ENCODE measurements around the gene DNAAF9.

The DNAAF9 gene

DNA sequence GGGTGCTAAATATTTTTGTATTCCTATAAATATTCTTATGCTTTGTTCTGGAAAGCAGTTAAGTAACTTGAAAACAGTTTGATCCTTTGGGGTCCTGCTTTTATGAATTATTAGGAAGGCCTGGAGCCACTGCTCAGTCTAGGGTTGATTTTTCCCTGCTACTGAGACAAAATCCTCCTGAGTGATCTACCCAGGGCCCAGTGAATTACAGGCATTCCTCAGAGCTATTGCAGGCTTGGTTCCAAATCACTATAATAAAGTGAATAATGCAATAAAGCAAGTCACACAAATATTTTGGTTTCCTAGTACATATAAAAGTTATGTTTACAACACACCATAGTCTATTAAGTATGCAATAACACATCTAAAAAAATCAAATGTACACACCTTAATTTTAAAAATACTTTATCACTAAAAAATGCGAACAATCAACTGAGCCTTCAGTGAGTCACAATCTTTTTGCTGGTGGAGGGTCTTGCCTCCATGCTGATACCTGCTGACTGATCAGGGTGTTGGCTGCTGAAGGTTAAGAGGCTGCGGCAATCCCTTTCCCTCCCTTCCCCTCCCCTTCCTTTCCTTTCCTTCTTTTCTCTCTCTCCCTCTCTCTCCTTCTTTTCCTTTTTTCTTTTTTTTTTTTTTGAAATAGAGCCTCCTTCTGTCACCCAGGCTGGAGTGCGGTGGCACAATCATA, 43.0 kb downstream of the DNAAF9 start:
- no peak for DNase-seq

DNA sequence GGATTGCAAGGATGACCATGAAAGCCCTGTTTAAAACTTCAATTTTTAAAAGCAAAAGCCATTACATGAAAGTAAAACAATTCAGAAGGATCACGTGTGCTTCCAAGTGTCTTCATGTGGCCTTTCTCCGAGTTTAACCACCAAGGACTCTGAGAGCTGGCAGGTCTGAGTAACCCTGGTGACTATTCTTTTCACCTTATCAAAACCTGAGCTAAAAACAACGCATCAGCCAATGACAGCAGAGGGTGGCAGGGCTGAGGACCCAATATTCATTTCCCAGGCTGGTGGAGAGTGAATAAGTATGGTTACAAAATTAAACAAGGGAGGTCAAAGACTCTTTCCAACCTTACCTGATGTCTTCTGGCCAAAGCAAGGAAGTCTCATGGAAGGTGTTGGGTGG, 46.7 kb downstream of the DNAAF9 start:
- no peak for DNase-seq

DNA sequence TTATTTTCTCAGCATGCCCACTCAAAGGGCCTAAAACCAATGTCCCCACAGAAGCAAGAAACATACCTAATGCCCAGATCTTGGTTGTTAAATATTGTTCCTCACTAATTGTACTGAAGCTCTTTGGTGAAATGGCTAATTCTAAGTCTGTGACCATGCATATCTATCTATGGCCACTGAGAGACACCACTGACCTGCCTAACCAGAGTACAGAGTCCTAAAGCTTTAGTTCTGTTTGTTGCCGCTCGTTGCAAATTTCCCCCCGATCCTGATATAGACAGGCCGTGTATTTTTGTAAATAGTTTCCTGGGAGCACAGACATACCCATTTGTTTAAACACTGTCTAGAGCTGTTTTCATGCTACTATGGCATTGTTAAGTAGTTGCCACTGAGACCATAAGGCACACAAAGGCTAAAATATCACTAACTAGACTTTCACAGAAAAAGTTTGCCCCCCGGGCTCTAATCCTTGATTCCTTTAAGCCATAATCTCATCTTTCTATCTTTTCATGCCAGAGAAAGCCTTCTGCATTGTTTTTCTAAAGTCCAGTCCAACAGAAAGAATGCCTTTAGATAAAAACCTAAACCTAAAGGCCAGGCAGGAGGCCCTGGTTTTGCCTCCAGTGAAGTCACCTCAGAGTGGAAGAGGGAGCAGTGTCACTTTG, 48.7 kb downstream of the DNAAF9 start:
- no peak for DNase-seq
